ENCODE results near the gene MTHFD1.

The MTHFD1 gene

DNA sequence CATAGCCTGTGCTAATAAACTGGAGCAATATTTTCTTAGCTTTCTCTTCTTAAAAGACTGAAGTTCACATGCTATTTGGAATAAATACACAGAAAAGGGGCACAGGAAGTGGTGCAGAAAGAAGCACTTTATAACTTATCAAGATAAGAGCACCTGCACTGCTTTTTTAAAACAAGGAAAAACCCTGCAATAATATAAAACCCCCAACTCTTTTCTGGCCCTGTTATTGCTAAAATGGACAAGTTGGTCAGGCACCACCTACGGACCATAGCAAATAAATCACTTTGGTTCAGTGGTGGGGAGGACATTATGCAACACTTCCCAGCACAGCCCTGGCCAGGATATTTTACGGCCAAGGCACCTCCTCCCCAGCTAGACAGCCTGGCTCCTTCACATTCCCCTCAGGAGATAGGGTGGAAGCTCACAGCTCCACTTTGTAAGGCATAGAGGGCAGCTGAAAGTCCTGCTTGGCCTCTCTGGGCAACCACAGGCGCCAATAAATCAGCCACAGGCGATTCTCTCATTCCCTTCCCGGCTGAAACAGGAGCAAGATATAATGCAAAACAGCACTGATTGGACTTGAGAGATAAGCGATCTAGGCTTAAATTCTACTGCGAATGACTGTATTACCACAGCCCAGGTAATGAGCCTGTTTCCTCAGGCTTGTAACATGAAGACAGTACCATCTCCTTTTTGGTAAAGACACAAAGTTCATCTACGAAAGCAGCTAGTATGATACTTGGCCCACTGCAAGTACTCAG, 113.4 kb downstream of the MTHFD1 start:
- DNase-seq: no peak

- DNase-seq: no peak
Measured at GRCh38 chr14:64502456-64502855, 114.3 kb downstream of the MTHFD1 start.

DNA sequence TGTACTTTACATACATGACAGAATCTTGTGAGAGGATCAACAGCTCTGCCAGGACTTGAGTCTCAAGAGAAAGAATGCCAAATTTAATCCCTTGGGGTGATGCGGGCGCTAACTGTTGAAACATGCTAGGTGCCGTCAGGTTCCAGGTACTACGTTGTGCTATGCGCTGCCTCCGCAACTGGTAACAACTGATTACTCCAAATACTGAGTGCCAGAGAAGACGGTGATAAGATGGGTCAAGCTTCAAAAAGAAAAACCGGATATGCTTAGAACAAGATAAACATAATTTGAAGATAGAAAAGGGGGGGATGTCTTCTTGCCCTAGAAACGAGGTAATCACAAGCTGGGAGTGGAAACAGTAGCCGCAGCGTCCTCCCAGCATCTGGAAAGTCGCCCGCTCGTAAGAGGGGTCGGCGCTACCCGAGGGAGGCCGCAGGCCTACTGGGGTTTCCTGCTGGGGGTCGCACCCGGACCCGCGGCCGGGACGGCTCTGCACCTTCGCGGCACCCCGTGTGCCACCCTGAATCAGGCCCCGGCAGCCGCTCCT, 114.8 kb downstream of the MTHFD1 start:
- DNase-seq: peak; percentile 52

DNA sequence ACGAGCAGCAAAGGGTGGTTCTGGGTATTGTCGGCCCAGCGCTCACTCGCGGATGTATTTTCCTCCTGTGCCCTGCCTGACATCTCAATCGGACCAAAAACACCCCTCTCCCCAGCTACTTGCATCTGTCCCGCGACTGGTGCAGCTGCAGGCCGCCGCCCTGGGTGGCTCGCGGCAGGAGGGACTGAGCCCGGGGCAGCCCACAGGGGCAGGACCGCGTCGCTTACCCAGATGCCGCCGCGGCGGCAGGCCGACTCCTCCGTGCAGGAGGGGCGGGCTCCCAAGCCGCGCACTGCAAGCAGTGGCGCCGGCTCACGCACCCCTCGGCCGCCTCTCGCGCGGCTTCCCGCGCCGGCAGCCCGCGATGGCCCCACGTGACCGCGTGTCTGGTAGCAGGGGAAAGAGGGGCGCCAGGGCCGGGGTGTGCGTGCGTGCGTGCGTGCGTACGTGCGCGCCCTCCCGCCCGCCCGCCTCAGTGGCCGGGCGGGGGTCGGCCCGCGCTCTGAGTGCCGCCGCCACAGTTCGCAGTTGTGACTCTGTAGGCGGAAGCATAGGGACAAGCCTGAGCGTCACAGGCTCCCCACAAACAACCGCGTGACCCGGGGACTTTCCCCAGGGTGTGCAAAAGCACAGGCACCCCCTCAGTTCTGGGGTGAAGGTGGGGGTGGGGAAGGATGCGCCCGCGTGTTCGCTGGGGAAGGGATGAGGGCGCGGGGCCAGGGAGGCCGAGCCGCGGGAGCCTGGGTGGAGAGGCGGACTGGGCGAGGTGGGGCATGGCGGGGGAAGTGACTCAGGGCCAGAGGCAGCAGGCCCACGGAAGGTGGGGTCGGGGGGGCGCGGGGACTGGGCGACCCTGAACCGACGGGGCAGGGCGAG, 115.5 kb downstream of the MTHFD1 start, which contains the start of gene ZBTB25:
ZBTB25 (minus strand) TSS at position 405 of the 876 bp plus-strand sequence. CDS start 13,305 bp downstream, outside the sequence.
- DNase-seq: peak; percentile 96

DNA sequence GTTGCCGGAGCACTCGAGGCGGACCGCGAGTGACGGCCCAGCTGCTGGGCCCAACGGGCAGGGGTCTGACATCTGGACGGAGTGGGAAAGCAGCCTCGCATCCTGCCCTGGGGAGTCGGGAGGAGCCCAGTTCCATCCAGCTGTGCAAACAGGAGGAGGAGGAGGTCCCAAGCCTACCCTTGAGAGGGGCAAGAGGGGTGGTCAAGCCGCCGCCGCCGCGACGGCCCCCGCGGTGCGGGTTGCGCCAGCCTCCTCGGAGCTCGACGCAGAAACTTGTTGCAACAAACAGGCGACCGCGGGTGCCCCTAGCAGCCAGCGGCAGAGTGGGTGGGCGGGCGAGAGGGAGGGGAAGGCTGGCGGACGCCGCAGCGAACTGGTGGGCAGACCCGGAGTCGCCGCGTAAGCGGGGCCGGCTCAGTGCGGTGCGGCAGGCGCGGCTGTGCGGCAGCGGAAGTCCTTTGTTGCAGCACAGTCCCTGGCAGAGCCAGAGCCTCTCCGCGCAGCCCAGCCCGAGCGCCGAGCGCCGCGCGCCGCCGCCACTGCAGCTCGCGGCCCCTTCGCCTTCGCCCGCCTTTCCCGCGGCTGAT, 116.2 kb downstream of the MTHFD1 start, which contains the start of gene ZBTB1:
ZBTB1 (plus strand) TSS at position 461 of the 587 bp plus-strand sequence. CDS start 16,735 bp downstream, outside the sequence.
- DNase-seq: peak; percentile 94

DNA sequence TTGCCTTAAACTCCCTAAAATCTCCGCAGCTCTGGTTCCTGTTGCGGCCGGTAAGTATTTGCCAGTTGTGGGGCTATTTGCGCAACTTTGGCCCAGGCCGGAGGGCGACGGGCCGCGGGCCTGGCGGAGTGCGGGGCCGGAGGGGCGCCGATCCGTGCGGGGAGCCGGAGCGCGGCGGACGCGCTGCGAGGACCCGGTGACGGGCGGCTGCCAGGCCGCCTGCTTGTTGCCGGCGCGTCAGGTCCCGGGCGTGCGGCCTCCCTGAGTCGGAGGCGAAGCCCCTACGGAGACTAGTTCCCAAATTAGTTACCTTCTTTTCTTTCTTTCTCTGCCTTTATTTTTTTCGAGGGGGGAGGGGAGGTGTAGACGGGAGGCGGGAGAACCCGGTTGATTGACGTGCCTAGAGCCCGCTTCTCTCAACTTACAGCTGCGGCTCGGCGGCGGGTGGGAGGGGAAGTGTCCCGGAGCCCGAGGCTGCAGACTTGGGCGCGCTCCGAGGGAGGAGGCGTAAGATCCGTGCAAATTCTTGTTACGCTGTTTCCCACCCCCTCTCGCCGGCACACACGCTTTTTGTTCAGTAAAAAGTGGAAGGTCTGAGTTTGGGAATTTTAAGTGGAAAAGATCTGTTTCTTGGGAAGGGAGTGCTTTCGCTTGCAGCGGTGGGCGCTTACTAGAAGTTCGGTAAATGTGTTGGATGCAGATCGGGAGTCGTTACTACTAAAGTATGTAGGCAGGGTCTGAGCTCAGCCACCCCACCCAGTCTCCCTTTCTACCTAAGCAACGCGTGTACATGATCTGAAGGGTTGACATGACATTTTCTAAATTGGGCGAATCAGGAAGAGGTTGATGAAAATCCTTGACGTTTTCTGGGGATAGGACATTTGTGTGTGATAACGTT, 117.0 kb downstream of the MTHFD1 start:
- DNase-seq: peak; percentile 89

GRCh38 chr14:64506721-64507120, 118.6 kb downstream of the MTHFD1 start:
- DNase-seq: peak; percentile 4

GRCh38 chr14:64507376-64508156, 119.4 kb downstream of the MTHFD1 start:
- no peak for DNase-seq

- DNase-seq: no peak
Measured at GRCh38 chr14:64508215-64508776, 120.1 kb downstream of the MTHFD1 start.

GRCh38 chr14:64509036-64509435, 120.9 kb downstream of the MTHFD1 start:
- no peak for DNase-seq

All from DMS53 (cell line).